HepG2 (cell line): ENCODE results near the gene TOPORS. TPM values are rescaled to one million over a fixed set of nuclear protein-coding genes. Genes with fewer than 3 reads are reported as not detected.
A peak's percentile ranks its signal among the peaks of the same experiment; 100 is the strongest.

Source experiments
- ATAC-seq: fragments of 200-7000 bp; cut with Tn5 transposase; 3 replicates; pipeline ENCODE4 v1.9.1; 2020; ENCODE audit warnings: mild to moderate bottlenecking, moderate library complexity
- BruUV-seq: library from RNA; stranded (reverse); fragments of 400-500 nt; replicated peaks from 2 replicates; lab custom pipeline; 2021; lab: Mats Ljungman, UMichigan
- CTCF ChIA-PET: fragments of 300-600 bp; formaldehyde crosslinking; extraction: SDS; loops from one replicate; lab custom pipeline; 2021; ENCODE audit warnings: low total read pairs, inconsistent platforms, low intra/inter-chr PET ratio; lab: Yijun Ruan, JAX
- POLR2A ChIA-PET: fragments of 350-600 bp; sonication (Branson Sonifier 250); formaldehyde crosslinking; loops from one replicate; lab custom pipeline; 2020; ENCODE audit warnings: antibody characterized with exemption, inconsistent platforms; lab: Yijun Ruan, JAX
- DNase-seq: peaks from one replicate; pipeline ENCODE4 v3.0.0-alpha.2; 2015; ENCODE audit warnings: low spot score
- FAIRE-seq: peaks from 3 replicates; lab custom pipeline; 2011; peaks lifted over from hg19 to GRCh38; lab: Jason Lieb, UNC
- H2AFZ ChIP-seq: one replicate; pipeline ENCODE4 v1.6.1; 2011; ENCODE audit warnings: low read length, inconsistent platforms
- H3K27ac ChIP-seq: fragments of 300-600 bp; 3 replicates; pipeline ENCODE4 v1.8.0; 2011; ENCODE audit warnings: mixed run types, mild to moderate bottlenecking, mixed read lengths, low read length, inconsistent platforms; ENCODE audit not compliant: insufficient read depth; ENCODE audit errors: extremely low read length
- H3K27me3 ChIP-seq, 2 experiments: fragments of 200-600 bp in 1 of 2; 2 replicates in 1 of 2; 3 replicates in 1 of 2; pipeline versions ENCODE4 v1.6.0 to v1.8.0; 2011; ENCODE audit warnings: low read length in 2 of 2, mild to moderate bottlenecking in 2 of 2, moderate library complexity in 2 of 2, inconsistent platforms in 1 of 2; ENCODE audit not compliant: insufficient read depth in 2 of 2, control insufficient read depth in 1 of 2
- H3K36me3 ChIP-seq, 2 experiments: fragments of 200-600 bp in 1 of 2; replicated peaks in 1 of 2; 2 replicates in 1 of 2; 3 replicates in 1 of 2; pipeline versions ENCODE4 v1.5.1 to v1.8.0; 2011; ENCODE audit warnings: low read length in 2 of 2, inconsistent platforms in 1 of 2; ENCODE audit not compliant: insufficient read depth in 2 of 2, control insufficient read depth in 1 of 2
- H3K4me1 ChIP-seq: 2 replicates; pipeline ENCODE4 v1.5.1; 2012; ENCODE audit warnings: low read length, inconsistent platforms; ENCODE audit not compliant: insufficient read depth
- H3K4me2 ChIP-seq: 2 replicates; pipeline ENCODE4 v1.6.0; 2011; ENCODE audit warnings: low read depth, low read length, inconsistent platforms
- H3K4me3 ChIP-seq, 3 experiments: fragments of 200-600 bp in 1 of 3; sonication (generic), shearing (Covaris generic) in 1 of 3; replicated peaks in 1 of 3; 2 replicates each; pipeline ENCODE4 v1.5.1; 2011 to 2016; ENCODE audit warnings: low read length in 3 of 3, inconsistent platforms in 2 of 3, low read depth in 2 of 3, mild to moderate bottlenecking in 2 of 3, control low read depth in 1 of 3, mixed read lengths in 1 of 3; ENCODE audit not compliant: insufficient read depth in 1 of 3
- H3K79me2 ChIP-seq: one replicate; pipeline ENCODE4 v1.6.1; 2011; ENCODE audit warnings: low read length, inconsistent platforms; ENCODE audit not compliant: insufficient read depth
- H3K9ac ChIP-seq: 2 replicates; pipeline ENCODE4 v1.6.0; 2011; ENCODE audit warnings: mild to moderate bottlenecking, low read depth, low read length, inconsistent platforms; ENCODE audit not compliant: insufficient read depth
- H3K9me3 ChIP-seq: 2 replicates; pipeline ENCODE4 v1.5.1; 2012; ENCODE audit warnings: mild to moderate bottlenecking, low read length
- H4K20me1 ChIP-seq: 2 replicates; pipeline ENCODE4 v1.6.0; 2011; ENCODE audit warnings: inconsistent platforms, mild to moderate bottlenecking, low read length, moderate library complexity; ENCODE audit not compliant: insufficient read depth
- BHLHE40 ChIP-seq: IDR thresholded peaks from 2 replicates; pipeline ENCODE4 v1.6.1; 2011; ENCODE audit warnings: low read length, improper control_type of control experiment
- FOSL2 ChIP-seq: sonication (generic); formaldehyde crosslinking; IDR thresholded peaks from 2 replicates; pipeline ENCODE4 v1.4.0; 2020; ENCODE audit warnings: missing genetic modification reagents
- LCORL ChIP-seq, 2 experiments: fragments of 450-650 bp in 1 of 2; sonication (generic) in 1 of 2; formaldehyde crosslinking in 1 of 2; IDR thresholded peaks; 2 replicates each; pipeline versions ENCODE4 v1.5.0 to v1.6.1; 2017 to 2020; ENCODE audit warnings: antibody characterized with exemption in 1 of 2, missing genetic modification reagents in 1 of 2
- PRMT3 ChIP-seq: sonication (generic); formaldehyde crosslinking; IDR thresholded peaks from 2 replicates; pipeline ENCODE4 v1.8.1; 2022; ENCODE audit warnings: low read depth, mild to moderate bottlenecking, moderate library complexity, missing genetic modification reagents, borderline replicate concordance
- ZFY ChIP-seq: sonication (generic); formaldehyde crosslinking; IDR thresholded peaks from 2 replicates; pipeline ENCODE4 v1.4.0; 2020; ENCODE audit warnings: missing genetic modification reagents
- ZNF878 ChIP-seq: sonication (generic); formaldehyde crosslinking; IDR thresholded peaks from 2 replicates; pipeline ENCODE4 v1.8.1; 2023; ENCODE audit warnings: mild to moderate bottlenecking, missing genetic modification reagents, moderate library complexity
- WGBS: methylation state at CpG from one replicate; pipeline ENCODE4 v1.1.6; 2017; ENCODE audit warnings: low lambda C conversion rate; 5-methylcytosine and 5-hydroxymethylcytosine counted together
- in situ Hi-C: cut with HindIII; loops from 2 replicates; pipeline ENCODE4 v1.10.0; 2017; ENCODE audit warnings: low pct_unique_long_range_greater_than_20kb; ENCODE audit not compliant: extremely low pct_ligation_motif_present
- intact Hi-C: fragments of 100-400 bp; cut with micrococcal nuclease; formaldehyde crosslinking; loops from one replicate; pipeline ENCODE4 v1.10.0; 2022; ENCODE audit not compliant: unreplicated experiment
- polyA plus RNA-seq, 8 experiments: library from polyadenylated mRNA; depleted of rRNA in 3 of 8; stranded (reverse) in 7 of 8; unstranded in 1 of 8; fragments of >200 nt; fragmentation: Illumina TruSeq in 4 of 8; extraction: Trizol in 4 of 8; gene quantifications; 2 replicates each; pipeline versions ENCODE4 v1.2.1 to v1.2.3, GENCODE V29; 2011 to 2016; ENCODE audit warnings: low read depth in 4 of 8, missing spikeins in 1 of 8, mixed read lengths in 1 of 8; ENCODE audit not compliant: insufficient read depth in 1 of 8
- total RNA-seq, 5 experiments: library from RNA; depleted of rRNA; stranded (reverse); fragments of >200 nt; fragmentation: Illumina TruSeq; extraction: Trizol; gene quantifications; 2 replicates each; pipeline ENCODE4 v1.2.3, GENCODE V29; 2016; ENCODE audit warnings: low read depth in 1 of 5
- TF ChIP-seq, protein P1 (sequence below): sonication (generic); formaldehyde crosslinking; IDR thresholded peaks from 2 replicates; pipeline ENCODE4 v1.4.0; 2020; ENCODE audit warnings: low read depth, mild to moderate bottlenecking, missing genetic modification reagents
- TF ChIP-seq, protein P2 (sequence below): sonication (generic); formaldehyde crosslinking; IDR thresholded peaks from 2 replicates; pipeline ENCODE4 v1.4.0; 2020; ENCODE audit warnings: mild to moderate bottlenecking, missing genetic modification reagents
- TF ChIP-seq, protein P3 (sequence below): fragments of 450-650 bp; IDR thresholded peaks from 2 replicates; pipeline ENCODE4 v1.6.1; 2017

The TOPORS gene
- total and polyA plus RNA-seq, 2 of the 13 experiments (the other 11 are each of a cell fraction or from before 2014, with no cell fraction given), result 6.8 to 19.6 TPM

DNA sequence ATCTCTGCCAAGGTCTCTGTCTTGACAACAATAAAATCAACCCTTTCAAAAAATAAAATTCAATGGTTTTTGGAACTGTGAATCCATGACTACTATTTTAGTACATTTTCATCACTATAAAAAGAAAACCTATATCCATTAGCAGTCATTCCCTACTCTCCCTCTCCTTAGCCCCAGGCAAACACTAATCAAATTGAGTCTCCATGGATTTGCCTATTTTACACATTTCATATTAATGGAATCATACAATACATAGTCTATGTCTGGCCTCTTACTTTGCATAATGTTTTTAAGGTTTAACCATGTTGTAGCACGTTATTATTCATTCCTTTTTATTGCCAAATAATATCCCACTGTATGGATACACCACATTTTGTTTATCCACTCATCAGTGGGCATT, 50.5 kb downstream of the TOPORS start (continued):
- TF ChIP-seq LCORL (IDR thresholded peaks at IDR 0.05), result no peak
- no peak for TF ChIP-seq LCORL (CRISPR knock-in tag; IDR thresholded peaks at IDR 0.05)
- no peak for TF ChIP-seq ZNF878
- TF ChIP-seq, protein P1, sequence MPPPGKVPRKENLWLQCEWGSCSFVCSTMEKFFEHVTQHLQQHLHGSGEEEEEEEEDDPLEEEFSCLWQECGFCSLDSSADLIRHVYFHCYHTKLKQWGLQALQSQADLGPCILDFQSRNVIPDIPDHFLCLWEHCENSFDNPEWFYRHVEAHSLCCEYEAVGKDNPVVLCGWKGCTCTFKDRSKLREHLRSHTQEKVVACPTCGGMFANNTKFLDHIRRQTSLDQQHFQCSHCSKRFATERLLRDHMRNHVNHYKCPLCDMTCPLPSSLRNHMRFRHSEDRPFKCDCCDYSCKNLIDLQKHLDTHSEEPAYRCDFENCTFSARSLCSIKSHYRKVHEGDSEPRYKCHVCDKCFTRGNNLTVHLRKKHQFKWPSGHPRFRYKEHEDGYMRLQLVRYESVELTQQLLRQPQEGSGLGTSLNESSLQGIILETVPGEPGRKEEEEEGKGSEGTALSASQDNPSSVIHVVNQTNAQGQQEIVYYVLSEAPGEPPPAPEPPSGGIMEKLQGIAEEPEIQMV (CRISPR knock-in tag), result no peak
- TF ChIP-seq, protein P2, sequence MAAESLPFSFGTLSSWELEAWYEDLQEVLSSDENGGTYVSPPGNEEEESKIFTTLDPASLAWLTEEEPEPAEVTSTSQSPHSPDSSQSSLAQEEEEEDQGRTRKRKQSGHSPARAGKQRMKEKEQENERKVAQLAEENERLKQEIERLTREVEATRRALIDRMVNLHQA (CRISPR knock-in tag), result no peak
- TF ChIP-seq, protein P3, sequence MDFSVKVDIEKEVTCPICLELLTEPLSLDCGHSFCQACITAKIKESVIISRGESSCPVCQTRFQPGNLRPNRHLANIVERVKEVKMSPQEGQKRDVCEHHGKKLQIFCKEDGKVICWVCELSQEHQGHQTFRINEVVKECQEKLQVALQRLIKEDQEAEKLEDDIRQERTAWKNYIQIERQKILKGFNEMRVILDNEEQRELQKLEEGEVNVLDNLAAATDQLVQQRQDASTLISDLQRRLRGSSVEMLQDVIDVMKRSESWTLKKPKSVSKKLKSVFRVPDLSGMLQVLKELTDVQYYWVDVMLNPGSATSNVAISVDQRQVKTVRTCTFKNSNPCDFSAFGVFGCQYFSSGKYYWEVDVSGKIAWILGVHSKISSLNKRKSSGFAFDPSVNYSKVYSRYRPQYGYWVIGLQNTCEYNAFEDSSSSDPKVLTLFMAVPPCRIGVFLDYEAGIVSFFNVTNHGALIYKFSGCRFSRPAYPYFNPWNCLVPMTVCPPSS, result no peak
- no peak for TF ChIP-seq ZFY (CRISPR knock-in tag)
- no peak for TF ChIP-seq BHLHE40

DNA sequence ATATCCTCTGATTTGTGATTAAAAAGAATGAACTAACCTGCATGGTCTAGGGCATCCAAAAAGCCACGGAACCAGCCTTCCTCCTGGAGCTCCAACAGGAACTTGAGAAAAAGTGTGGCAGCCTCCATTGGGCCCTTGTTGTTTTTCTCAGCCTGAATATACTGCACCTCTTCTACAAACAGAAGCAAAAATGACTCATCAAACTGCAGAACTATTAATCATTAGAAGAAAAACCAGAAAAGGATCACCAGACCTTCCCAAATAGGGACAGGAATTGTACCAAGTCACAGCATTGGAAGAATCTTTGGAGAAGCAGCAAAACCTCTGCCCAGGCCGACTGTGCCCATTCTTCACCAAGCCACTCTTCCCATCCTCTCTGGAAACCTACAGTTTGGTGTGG, 51.6 kb downstream of the TOPORS start:
- DNase-seq, result peak; percentile 12
- CTCF ChIA-PET, result no interaction called here

More for the DNA sequence above, 51.6 kb downstream of the TOPORS start:
- BruUV-seq, result no TSS peak
- FAIRE-seq, result no peak
- H3K4me2 ChIP-seq, result no peak overlapping the region
- H3K4me3 ChIP-seq, result no peak overlapping the region
- H3K9me3 ChIP-seq, result no peaks in the 10 kb centered on the region
- ATAC-seq, result no peak; the same call in 2 of the 3 replicates
- H3K27me3 ChIP-seq, result no peaks in the 10 kb centered on the region
- POLR2A ChIA-PET, result interaction anchor here (1.4 kb wide), 1 partner anchor 24 kb away, joined by 5 read pairs; no protein-coding TSS in a partner anchor
- intact Hi-C loops, result no loop called here
- H3K79me2 ChIP-seq, result no peaks in the 10 kb centered on the region
- H3K36me3 ChIP-seq, result peaks cover 0 to 7% of the 10 kb centered on the region in 2 experiments; a peak in 1 of 5 replicates
- in situ Hi-C loops, result no loop called here
- H4K20me1 ChIP-seq, result no peaks in the 10 kb centered on the region
- peaks cover 7% of the 10 kb centered on the region for H3K4me1 ChIP-seq
- whole genome bisulfite sequencing, result 81% methylated on average over 2 of the region's 2 CpGs
- no peak overlapping the region for H3K27ac ChIP-seq
- H3K9ac ChIP-seq, result no peak overlapping the region
- H2AFZ ChIP-seq, result no peak overlapping the region
- TF ChIP-seq PRMT3 (CRISPR knock-in tag), result no peak
- TF ChIP-seq FOSL2 (CRISPR knock-in tag), result peak; percentile 19; the same call in 1 of the 2 replicates
